HG03045 (cell line): ENCODE measurements around the gene XPNPEP2.

ENCODE experiments used
- ATAC-seq: cut with Tn5 transposase; IDR thresholded peaks from one replicate; pipeline ENCODE4 v1.9.1; 2021; ENCODE audit warnings: mild to moderate bottlenecking, moderate library complexity; ENCODE audit not compliant: unreplicated experiment

Gene XPNPEP2

DNA sequence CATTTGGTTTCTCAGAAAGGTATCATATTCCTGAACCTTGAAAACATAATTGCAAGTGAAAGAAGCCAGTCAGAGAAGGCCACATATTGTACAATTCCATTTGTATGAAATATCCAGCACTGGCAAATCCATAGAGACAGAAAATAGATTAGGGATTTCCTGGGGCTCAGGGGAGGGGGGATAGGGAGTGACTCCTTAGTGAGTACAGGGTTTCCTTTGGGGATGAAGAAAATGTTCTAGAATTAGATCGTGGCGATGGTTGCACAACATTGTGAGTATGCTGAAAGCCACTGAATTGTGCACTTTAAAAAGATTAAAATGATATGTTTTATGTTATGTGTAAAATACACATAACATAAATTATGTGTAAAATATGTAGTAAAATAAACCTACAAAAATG is 10.3 kb downstream of the XPNPEP2 start:
- no peak for ATAC-seq

DNA sequence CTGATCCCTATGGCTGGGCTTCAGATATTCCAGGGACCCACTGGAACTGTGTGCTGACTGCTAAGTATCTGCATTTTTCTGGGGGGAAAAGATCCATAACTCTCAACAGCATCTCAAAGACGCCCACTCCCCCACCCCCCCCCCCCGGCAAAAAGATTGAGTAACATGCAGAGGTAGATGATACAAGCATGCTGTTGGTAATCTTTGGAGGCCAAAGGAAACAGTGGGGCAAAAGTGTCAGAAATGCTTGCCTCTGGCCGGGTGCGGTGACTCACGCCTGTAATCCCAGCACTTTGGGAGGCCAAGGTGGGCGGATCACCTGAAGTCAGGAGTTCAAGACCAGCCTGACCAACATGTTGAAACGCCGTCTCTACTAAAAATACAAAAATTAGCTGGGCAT is 12.2 kb downstream of the XPNPEP2 start:
- no peak for ATAC-seq

DNA sequence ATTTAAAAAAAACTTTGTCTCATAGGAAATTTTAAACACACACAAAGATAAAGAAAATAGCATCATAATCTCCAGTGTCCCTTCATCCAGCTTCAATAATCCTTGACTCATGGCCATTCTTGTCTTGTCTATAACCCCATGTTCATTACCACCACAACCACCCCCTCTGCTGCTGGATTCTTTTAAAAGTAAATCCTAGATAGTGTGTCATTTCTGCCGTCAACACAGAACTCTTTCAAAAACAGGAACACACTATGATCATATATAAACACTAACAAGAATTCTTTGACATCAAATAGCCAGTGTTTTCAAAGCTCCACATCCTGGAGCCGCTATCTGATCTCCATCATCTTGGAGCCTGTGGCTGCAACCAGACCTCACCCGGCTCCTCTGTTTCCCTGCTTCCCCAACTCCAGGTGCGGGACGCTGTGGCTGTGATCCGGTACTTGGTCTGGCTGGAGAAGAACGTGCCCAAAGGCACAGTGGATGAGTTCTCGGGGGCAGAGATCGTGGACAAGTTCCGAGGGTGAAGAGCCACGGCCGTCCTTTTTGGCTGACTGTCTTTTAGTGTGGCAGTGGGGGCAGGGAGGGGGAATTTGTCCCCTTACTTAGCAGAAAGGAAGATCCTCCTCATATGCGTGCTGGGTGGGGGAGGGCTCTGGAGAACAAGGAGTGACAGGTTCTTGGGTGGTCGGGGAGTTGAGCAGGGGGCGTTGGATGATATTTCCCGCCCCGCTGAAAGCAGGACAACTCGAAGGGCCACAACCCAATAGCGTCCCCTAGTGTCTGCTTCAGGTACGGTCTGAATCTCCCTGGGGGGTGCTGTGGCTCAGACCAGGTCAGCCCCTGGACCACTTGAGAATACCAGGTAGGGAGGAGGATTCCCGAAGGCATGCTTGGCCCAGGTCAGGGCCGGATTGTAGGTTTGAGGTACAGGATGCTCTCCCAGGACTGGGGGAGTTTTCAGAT is 15.6 kb downstream of the XPNPEP2 start:
- ATAC-seq = no peak

DNA sequence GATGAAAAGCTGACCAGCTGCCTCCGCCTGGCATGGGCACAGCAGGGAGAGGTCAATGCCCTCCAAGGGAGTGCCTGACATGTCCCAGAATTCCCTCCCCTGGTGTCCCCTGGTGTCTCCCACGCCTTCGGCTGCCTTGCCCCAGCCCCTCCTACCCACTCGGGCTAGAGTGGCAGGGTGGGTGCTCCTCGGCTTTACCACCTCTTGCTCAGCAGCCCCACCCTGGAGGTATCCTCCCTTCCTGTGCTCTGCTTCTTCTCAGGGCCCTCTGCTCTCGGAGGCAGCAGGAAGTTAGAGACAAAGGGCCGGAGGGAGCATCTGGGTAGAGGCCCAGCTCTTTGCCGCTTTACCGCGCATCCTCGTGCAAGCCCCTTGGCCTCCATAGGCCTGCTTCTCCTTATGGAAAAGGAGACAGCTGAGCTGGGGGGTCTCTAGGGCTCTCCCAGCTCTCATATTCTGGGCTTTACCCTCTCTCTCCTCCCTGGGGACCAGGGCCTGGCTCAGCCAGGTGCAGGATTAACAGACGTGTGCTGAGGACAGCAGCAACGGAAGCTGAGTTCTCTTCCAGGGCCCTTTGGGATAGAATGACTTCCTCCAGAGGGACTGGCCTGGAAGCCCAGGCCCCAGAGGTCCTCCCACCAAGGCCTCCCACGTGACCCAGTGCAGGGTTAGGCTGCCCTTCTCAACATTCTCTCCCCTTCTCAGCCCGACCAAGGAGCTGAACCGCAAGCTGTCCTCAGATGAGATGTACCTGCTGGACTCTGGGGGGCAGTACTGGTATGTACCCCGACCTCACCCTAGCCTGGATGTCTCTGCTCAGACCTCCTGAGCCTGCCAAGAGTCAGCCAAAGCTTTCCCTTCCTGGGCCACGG is 17.2 kb downstream of the XPNPEP2 start:
- no peak for ATAC-seq

DNA sequence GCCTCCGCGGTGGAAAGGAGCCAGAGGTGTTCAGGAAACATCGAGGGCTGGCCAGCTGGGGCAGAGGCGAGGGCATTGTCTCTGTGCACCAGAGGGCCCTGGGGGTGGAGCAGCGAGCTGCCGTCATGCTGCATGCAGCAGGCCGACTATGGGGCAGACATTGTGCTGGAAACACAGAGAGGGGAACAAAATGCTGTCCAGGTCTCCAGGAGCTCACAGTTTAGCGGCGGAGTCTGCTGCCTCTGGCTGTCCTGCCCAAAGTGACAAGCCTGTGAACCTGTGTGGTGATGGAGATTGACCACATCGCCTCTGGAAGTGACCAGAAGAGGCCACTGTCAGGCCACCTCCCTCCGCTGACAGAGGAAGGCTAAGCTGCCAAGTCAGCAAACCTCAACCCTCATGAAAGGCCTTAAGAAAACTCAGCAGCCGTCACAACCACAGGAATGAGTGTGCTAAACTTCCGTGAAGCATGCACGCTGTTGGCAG is 20.8 kb downstream of the XPNPEP2 start:
- ATAC-seq = no peak

DNA sequence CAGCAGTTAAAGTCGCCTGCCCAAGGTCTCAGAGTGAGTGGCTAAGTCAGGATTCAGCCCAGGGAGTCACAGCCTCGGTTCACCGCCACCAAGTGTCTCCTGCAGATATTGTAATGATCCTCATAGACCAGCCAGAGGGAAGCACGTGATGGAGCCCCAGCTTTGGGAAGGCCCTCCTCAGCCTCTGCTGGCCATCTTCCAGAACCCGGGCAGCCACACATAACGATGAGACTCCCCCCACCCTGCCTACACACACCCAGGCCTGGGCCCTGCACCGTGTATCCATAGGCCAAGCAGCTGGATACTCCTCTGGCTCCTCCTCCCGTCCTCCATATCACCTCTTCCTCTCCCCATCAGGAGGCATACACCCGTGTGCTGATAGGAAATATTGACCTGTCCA is 21.4 kb downstream of the XPNPEP2 start:
- ATAC-seq = no peak

DNA sequence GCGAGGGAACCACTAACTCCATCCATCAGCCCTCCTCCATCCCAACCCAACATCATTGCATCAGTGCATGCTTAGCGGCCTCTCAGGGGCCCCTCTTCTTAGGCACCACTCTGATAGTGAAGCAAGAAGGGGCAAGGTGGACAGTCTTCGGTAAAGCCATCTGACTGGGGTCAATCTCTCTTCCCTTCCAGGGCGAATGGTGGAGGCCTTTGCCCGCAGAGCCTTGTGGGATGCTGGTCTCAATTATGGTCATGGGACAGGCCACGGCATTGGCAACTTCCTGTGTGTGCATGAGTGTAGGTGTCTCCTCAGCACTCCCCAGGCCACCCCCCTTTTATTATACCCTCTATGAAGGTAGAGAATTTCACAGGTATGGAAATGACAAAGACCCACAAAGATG is 22.2 kb downstream of the XPNPEP2 start:
- ATAC-seq = no peak

DNA sequence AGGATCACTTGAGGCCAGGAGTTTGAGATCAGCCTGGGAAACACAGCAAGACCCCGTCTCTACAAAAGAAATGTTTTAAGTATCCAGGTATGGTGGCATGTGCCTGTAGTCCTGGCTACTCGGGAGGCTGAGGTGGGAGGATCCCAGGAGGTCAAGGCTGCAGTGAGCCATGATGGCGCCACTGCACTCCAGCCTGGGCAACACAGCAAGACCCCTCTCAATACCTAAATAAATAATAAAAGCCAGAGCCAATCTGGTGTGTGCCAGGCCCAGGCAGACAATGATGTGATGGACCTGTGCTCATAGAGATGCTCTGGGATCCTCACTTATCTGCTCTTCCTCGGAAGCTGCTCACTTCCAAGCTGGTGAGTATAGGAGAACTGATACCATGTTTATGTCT is 22.8 kb downstream of the XPNPEP2 start:
- ATAC-seq = no peak

DNA sequence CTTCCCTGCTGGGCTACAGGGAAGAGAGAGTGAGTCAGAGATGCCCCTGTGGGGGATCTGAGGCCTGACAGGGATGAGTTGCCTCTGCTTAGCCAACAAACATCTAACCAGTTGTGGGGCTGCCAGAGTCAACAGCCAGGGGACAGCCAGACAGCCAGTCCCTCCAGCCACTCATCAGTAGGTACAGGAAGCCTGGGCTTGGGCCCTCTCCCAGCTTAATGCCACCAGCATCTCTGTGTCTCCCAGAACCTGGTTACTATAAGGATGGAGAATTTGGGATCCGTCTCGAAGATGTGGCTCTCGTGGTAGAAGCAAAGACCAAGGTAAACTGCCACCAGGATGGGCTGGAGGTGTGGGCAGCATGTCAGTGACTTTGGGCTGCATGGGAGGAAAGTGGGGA is 23.7 kb downstream of the XPNPEP2 start:
- ATAC-seq = no peak

DNA sequence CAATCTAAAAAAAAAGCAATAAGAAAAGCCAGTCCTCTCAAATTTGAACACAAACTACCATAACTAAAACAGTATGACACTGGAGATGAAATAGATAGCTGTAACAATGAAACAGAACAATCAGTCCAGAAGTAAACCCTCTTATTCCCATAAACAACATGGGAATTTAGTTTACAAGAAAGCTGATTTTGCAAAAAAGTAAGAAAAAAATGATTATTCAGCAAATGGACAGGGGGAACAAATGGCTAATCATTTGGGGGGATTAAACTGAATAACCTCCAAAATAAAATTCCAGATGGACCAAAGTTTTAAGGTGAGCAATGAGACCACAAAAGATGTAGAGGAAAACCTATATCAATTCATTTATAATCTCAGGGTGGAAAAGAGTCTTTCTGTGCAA is 24.9 kb downstream of the XPNPEP2 start:
- ATAC-seq = no peak

DNA sequence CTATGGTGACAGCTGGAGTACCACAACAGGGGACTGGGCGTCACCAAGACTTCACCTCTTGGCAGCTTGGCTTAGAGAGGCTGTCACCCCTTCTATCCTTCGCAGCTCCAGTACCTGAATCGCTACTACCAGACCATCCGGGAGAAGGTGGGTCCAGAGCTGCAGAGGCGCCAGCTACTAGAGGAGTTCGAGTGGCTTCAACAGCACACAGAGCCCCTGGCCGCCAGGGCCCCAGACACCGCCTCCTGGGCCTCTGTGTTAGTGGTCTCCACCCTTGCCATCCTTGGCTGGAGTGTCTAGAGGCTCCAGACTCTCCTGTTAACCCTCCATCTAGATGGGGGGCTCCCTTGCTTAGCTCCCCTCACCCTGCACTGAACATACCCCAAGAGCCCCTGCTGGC is 29.4 kb downstream of the XPNPEP2 start:
- ATAC-seq = no peak

DNA sequence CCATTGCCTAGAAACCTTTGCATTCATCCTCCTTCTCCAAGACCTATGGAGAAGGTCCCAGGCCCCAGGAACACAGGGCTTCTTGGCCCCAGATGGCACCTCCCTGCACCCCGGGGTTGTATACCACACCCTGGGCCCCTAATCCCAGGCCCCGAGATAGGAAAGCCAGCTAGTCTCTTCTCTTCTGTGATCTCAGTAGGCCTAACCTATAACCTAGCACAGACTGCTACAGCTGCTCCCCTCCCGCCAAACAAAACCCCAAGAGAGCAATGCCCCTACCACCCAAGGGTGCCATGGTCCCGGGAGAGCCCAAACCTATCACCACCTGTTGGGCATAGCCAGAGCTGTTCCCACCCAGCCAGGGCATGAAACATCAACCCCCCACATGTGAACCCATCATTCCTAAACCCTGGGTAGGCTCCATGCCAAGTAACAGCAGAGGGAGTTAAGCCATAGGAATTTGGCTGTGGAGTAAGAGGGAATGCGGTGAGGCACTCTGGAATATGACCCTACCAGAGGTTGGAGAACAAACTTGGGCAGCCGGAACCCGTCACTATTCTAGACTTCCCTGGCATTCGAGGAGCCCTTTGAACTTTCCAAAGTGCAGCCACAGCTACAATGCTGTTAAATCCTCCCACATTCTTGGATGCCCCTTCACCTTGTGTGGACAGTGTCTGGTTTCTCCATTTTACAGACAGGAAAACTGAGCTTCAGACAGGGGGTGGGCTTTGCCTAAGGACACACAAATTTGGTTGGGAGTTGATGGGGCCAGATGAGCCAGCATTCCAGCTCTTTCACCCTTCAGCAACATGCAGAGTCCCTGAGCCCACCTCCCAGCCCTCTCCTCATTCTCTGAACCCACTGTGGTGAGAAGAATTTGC is 30.0 kb downstream of the XPNPEP2 start:
- ATAC-seq = no peak

DNA sequence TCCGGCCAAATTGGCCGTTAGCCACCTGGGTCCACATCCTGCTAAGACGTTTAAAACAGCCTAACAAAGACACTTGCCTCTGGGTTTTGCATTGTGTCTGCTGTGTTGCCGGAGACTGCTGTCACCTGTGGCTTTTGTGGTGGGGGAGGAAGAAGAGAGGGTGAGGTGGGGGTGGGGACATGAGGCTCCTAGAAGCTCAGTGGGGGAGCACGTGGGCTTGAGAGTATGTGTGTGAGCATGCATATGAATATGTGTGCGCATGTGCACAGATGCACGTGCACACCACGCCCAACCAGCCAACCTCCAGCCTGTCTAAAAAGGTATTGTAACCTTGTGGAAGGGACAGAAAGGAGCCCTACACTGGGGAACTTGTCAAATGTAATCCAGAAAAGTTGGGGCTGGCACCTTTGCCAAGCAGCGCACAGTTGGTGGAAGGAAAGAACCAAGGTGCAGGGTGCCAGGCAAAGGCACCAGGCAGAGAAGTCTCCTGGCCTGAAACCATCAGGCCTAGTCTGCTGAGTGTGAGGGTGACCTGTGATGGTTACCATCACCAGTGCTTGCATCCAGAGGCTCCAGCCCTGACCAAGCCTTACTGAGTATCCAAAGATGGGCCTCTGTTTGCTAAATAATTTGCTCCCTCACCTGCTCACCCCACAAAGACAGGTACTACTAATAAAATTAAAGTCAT is 30.8 kb downstream of the XPNPEP2 start:
- ATAC-seq = peak; percentile 44

DNA sequence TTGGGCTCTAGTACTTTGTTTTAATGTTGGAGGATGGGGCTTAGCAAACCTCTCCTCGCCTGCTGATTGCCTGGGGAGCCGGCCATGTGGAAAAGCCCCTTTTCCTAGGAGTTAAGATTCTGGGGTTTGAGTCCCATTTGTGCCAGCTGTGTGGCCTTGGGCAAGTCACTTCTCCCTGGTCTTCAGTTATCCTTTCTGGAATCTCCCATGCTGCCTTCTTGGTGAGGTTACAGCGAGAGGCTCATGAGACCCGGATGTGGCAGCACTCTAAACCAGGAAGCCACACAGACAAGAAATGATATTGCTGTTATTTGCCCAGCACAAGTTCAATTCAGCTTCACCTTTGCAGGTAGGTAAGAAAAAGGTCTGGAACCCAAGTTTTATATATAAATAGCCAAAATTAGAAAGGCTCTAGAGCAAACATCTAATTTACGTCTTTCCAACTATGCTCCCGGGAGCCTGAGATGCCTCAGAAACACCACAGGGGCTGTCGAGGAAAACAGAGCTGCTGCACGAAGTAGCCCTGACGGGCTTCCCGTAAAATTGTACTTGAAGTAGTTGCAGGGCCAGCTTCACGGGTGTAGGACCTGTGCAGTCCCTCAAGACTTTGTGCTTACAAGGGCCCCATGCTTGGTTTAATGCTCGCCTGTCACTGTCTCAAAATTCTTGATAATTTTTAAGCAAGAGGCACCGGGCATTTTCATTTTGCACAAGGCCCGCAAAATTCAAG is 32.7 kb downstream of the XPNPEP2 start:
- ATAC-seq = no peak

DNA sequence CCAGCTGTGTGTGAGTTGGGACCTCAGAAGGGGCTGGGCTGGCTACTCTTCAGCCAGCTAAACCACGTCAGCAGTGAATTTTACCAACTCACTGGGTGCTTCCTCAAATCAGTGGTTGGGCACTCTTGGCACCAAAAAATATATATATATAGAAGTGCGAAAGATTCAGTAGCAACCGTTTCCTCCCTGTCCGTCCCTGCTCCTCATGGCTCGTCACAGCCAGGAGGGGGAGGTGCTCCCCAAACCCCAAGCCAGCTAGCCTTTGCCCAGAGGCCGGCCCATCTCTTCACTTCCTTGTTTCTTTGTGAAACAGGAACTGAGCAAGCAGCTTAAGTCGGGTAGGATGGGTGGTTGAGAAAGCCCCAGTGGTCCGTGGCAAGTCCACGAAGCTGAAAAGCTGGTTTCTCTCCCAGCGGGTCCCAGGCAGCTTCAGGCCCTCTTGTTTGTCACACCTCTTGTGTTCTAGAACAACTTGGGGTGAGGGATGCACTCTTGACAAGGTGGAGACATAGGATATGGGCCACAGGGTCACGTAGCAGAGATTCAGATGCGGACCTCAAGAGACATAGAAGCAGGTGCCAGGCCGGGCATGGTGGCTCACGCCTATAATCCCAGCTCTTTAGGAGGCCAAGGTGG is 34.1 kb downstream of the XPNPEP2 start:
- ATAC-seq = peak; percentile 70

DNA sequence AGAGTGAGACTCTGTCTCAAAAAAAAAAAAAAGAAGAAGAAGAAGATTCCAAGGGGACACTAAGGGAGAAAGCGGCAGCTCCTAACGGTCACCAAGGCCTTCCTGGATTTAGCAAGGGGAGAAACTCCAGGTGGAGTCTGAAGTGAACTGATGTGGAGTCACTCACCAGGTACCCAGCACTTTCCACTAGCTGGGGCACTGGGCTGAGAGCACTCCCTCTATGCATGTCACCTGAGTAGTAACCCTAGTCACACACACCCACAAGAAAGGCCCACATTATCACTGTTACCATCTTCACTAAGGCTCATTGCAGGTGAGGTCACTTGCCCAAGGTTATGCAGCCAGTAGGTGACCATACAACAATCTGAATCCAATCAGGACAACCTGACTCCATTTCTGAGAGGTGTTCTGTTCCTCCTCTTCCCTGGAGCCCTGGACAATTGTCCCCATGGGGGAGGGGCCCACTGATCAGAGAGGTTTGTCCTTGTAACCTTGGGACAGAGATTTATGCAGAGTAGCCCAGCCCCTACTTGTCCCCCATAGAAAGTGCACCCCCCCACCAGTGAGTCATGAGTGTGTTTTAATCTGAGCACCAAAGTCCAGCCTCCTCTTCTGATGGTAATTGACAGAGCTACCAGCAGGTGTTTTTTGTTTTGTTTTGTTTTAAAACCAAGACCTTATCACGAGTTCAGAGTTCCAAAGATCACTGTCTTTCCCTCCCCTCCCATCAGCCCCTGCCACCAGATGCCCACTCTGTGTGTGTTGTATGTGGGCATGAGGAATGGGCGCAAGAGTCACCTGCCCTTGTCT is 35.1 kb downstream of the XPNPEP2 start:
- no peak for ATAC-seq

DNA sequence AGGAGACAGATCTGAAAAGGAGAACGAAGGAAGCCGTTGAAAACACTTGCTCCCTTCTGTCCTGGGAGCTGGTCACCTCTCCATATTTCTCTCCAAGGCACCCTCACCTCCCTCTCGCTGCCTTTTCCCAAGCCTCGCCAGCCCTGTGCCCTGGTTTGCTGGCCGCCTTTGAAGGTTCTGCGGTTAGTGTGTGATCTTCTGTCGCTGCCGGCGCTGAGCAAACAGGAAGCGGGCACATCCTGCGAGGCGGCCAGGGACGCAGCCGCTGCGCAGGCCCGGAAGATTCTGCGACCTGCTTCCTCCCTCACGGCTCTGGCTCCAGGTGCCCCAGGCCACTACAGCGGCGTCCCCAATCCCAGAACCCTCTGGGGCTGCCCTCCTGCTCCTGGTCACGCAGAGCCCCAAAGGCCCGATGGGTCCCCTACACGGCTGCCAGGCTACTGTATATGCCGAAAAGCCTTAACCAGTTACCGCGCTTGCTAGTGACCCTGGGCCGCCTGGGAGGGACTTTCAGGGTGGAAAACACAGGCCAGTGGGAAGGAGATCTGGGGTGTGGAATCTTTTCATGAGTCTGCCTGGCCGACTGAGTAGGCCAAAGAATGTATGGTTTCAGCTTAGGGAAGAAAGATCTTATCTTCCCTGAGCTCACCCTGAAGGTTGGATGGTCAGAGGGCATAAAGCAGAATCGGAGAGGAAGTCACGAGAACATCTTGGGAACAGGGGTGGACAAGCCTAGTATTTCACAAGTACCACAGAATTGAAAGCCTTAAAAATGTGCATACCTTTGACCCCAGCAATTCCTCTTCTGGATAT is 38.6 kb downstream of the XPNPEP2 start:
- peak; percentile 35 for ATAC-seq
